Mesenchymal stem cell (in vitro differentiated cells and primary cell): ENCODE results near the gene C1QTNF9.
"Not testable (repeated sequence)": the region's sequence is repeated elsewhere in the genome, so short reads cannot be mapped to it uniquely, and the experiment has no call there.

Experiments
- DNase-seq: peaks from one replicate; pipeline ENCODE4 v3.0.0-alpha.2; 2013
- H2AFZ ChIP-seq: one replicate; pipeline ENCODE4 v1.6.1; 2013; ENCODE audit warnings: low read depth, mild to moderate bottlenecking, control low read depth, inconsistent platforms, low read length, moderate library complexity
- H2AK5ac ChIP-seq: 2 replicates; pipeline ENCODE4 v1.6.1; 2013; ENCODE audit warnings: low read length, moderate library complexity, mild to moderate bottlenecking, inconsistent platforms; ENCODE audit not compliant: severe bottlenecking
- H2BK120ac ChIP-seq: one replicate; pipeline ENCODE4 v1.6.1; 2013; ENCODE audit warnings: low read depth, mild to moderate bottlenecking, inconsistent platforms, low read length, moderate library complexity
- H2BK12ac ChIP-seq, 2 experiments: one replicate each; pipeline ENCODE4 v1.6.1; 2013; ENCODE audit warnings: inconsistent platforms in 2 of 2, low read length in 2 of 2, mild to moderate bottlenecking in 2 of 2, moderate library complexity in 2 of 2, control low read depth in 1 of 2
- H2BK15ac ChIP-seq: one replicate; pipeline ENCODE4 v1.6.1; 2013; ENCODE audit warnings: mild to moderate bottlenecking, low read depth, inconsistent platforms; ENCODE audit not compliant: poor library complexity, severe bottlenecking
- H2BK5ac ChIP-seq: 2 replicates; pipeline ENCODE4 v1.6.1; 2013; ENCODE audit warnings: low read depth, mild to moderate bottlenecking, low read length, control low read depth, inconsistent platforms; ENCODE audit not compliant: poor library complexity, severe bottlenecking
- H3K14ac ChIP-seq, 2 experiments: one replicate each; pipeline ENCODE4 v1.6.1; 2013; ENCODE audit warnings: inconsistent platforms in 2 of 2, low read length in 2 of 2, control low read depth in 1 of 2, mild to moderate bottlenecking in 1 of 2, moderate library complexity in 1 of 2
- H3K18ac ChIP-seq, 2 experiments: one replicate each; pipeline ENCODE4 v1.6.1; 2013; ENCODE audit warnings: inconsistent platforms in 2 of 2, low read length in 2 of 2, control low read depth in 1 of 2, low read depth in 1 of 2, mild to moderate bottlenecking in 1 of 2
- H3K23ac ChIP-seq, 2 experiments: one replicate each; pipeline ENCODE4 v1.6.1; 2013; ENCODE audit warnings: inconsistent platforms in 2 of 2, low read length in 2 of 2, mild to moderate bottlenecking in 2 of 2, moderate library complexity in 2 of 2, control low read depth in 1 of 2
- H3K27ac ChIP-seq: 2 replicates; pipeline ENCODE4 v1.5.1; 2013; ENCODE audit warnings: mild to moderate bottlenecking, moderate library complexity, low read length, control low read depth, inconsistent platforms; ENCODE audit not compliant: poor library complexity, severe bottlenecking
- H3K27me3 ChIP-seq, 2 experiments: 2 replicates each; pipeline versions ENCODE4 v1.6.1 to v1.7.0; 2013; ENCODE audit warnings: low read length in 2 of 2, mild to moderate bottlenecking in 2 of 2, moderate library complexity in 2 of 2, control low read depth in 1 of 2, inconsistent platforms in 1 of 2; ENCODE audit not compliant: control insufficient read depth in 1 of 2, insufficient read depth in 1 of 2
- H3K36me3 ChIP-seq, 2 experiments: 2 replicates each; pipeline versions ENCODE4 v1.6.1 to v1.7.0; 2013; ENCODE audit warnings: low read length in 2 of 2, control low read depth in 1 of 2, inconsistent platforms in 1 of 2, low read depth in 1 of 2, mild to moderate bottlenecking in 1 of 2; ENCODE audit not compliant: insufficient read depth in 2 of 2, control insufficient read depth in 1 of 2
- H3K4ac ChIP-seq, 2 experiments: one replicate each; pipeline ENCODE4 v1.6.1; 2013; ENCODE audit warnings: inconsistent platforms in 2 of 2, low read length in 2 of 2, mild to moderate bottlenecking in 2 of 2, moderate library complexity in 2 of 2, control low read depth in 1 of 2, low read depth in 1 of 2
- H3K4me1 ChIP-seq: 2 replicates; pipeline ENCODE4 v1.6.1; 2013; ENCODE audit warnings: low read depth, low read length, control low read depth; ENCODE audit not compliant: control insufficient read depth, insufficient read depth
- H3K4me2 ChIP-seq: 2 replicates; pipeline ENCODE4 v1.6.1; 2013; ENCODE audit warnings: low read length, mild to moderate bottlenecking, inconsistent platforms; ENCODE audit not compliant: poor library complexity, severe bottlenecking
- H3K4me3 ChIP-seq, 2 experiments: 2 replicates each; pipeline versions ENCODE4 v1.5.1 to v1.7.0; 2013; ENCODE audit warnings: low read length in 2 of 2, mild to moderate bottlenecking in 2 of 2, control low read depth in 1 of 2, low read depth in 1 of 2; ENCODE audit not compliant: insufficient read depth in 1 of 2
- H3K79me1 ChIP-seq: replicated peaks from 2 replicates; pipeline ENCODE4 v1.6.1; 2013; ENCODE audit warnings: mild to moderate bottlenecking, control low read depth, low read length, inconsistent platforms; ENCODE audit not compliant: poor library complexity, severe bottlenecking
- H3K9ac ChIP-seq: 2 replicates; pipeline ENCODE4 v1.7.0; 2013; ENCODE audit warnings: mild to moderate bottlenecking, low read length, moderate library complexity
- H3K9me3 ChIP-seq: 2 replicates; pipeline ENCODE4 v1.7.0; 2013; ENCODE audit warnings: mild to moderate bottlenecking, low read length; ENCODE audit not compliant: control insufficient read depth
- H4K8ac ChIP-seq: one replicate; pipeline ENCODE4 v1.6.1; 2013; ENCODE audit warnings: inconsistent platforms, mild to moderate bottlenecking, low read length, moderate library complexity
- H4K91ac ChIP-seq: one replicate; pipeline ENCODE4 v1.6.1; 2013; ENCODE audit warnings: mild to moderate bottlenecking, low read length, inconsistent platforms
- WGBS: methylation state at CpG from one replicate; pipeline ENCODE4 v1.1.7; 2013; ENCODE audit warnings: mixed read lengths; 5-methylcytosine and 5-hydroxymethylcytosine counted together

C1QTNF9 gene

DNA sequence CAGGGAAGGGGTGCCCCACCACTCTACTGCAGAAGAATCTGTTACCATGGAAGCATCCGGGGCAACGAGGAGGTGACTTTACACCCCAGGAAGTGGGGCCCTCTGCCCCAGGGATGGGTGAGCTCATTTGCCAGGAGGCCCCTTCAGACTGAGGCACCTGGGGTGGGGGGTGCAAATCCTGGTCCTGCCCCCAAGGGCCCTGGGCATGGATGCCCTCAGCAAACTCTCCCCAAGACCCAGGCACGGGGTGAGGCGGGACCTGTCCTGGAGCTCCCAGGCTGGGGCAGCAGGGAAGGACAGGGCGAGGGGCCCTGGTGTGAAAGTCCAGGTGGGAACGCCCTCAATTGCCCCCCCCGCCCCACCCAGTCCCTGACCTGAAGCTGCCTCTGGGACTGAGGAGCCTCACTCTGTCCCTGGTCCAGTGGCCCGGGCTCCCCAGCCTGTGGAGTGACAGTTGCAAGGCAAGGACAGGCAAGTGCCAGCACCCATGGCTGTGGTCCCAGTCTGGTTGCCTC lies 52.5 kb downstream of the C1QTNF9 start:
- Histone ChIP-seq H3K4ac (no peak overlapping the region), H3K14ac (no peak overlapping the region), H4K91ac (no peak overlapping the region), H2AFZ (no peak overlapping the region), H3K27ac (no peak overlapping the region), H3K27me3 (peaks cover 0 to 9% of the 10 kb centered on the region in 2 experiments), H3K18ac (no peak overlapping the region), H3K4me1 (peaks cover 2% of the 10 kb centered on the region), H3K4me3 (no peak overlapping the region), H3K4me2 (no peak overlapping the region), H3K23ac (no peak overlapping the region), H2AK5ac (no peak overlapping the region), H2BK5ac (no peak overlapping the region), H3K9me3 (no peaks in the 10 kb centered on the region), H2BK12ac (no peak overlapping the region), H2BK15ac (no peak overlapping the region), H2BK120ac (no peak overlapping the region), H3K79me1 (no peaks in the 10 kb centered on the region), H3K9ac (no peak overlapping the region), H3K36me3 (no peaks in the 10 kb centered on the region), H4K8ac (no peak overlapping the region)
- DNase-seq: no peak
- 89% methylated on average over 8 of the region's 8 CpGs for WGBS

DNA sequence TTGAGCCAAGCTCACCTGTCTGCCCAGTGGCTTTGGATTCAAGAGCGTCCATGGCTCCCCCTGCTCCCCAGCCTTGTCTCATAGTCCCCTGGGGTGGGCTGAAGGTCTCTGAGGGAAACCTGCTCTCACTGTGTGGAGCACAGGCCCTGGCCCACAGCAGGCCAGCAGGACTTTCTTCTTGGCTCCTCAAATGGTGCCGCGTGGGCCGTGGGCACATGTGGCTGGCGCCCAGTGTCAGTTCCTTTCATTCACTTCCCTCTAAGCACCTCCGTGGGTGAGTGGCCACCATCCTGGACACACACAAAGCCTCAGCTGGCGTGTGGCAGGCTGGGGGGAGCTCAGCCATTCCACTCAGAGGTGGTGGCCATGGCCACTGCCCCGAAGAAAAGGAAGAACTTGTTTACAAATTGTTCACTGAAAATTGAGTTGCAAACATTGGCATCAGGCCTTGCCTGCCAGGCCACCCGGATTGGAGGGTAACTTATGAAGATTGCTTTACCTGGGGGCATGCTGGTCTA lies 53.1 kb downstream of the C1QTNF9 start:
- no peak overlapping the region for H2BK12ac ChIP-seq

DNA sequence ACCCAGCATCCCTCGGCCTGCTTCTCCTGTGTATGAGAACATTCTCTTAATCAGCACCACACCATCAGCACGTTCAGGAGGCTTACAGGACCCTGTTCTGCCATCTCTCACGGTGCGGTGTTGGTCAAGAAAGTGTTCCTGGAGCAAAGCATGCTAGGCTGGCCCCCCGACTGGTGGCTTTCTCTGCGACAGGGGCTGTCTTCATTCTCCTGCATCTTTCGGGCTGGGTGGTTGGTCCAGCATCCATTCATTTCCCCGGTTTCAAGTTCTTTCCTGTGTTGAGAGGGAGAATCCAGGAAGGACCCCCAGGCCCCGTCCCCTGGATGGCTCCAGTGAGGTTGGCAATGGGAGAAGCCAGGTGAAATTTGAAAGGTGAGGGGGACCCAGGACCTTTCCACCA lies 55.8 kb downstream of the C1QTNF9 start:
- Histone ChIP-seq H2BK120ac (no peak overlapping the region), H3K14ac (no peak overlapping the region), H3K27ac (no peak overlapping the region), H3K4me2 (no peak overlapping the region), H3K79me1 (no peaks in the 10 kb centered on the region), H3K9ac (no peak overlapping the region), H3K18ac (no peak overlapping the region), H3K4me1 (peaks cover 2% of the 10 kb centered on the region), H3K23ac (no peak overlapping the region), H3K4me3 (no peak overlapping the region), H3K9me3 (no peaks in the 10 kb centered on the region), H2AFZ (no peak overlapping the region), H4K91ac (no peak overlapping the region), H2AK5ac (no peak overlapping the region), H4K8ac (no peak overlapping the region), H2BK5ac (no peak overlapping the region), H2BK15ac (no peak overlapping the region), H3K4ac (no peak overlapping the region), H2BK12ac (no peak overlapping the region), H3K27me3 (peaks cover 0 to 16% of the 10 kb centered on the region in 2 experiments), H3K36me3 (no peaks in the 10 kb centered on the region)
- WGBS: 83% methylated on average over 9 of the region's 9 CpGs
- DNase-seq: no peak

More for the DNA sequence above, 53.1 kb downstream of the C1QTNF9 start:
- no peak overlapping the region for H3K9ac ChIP-seq
- no peaks in the 10 kb centered on the region for H3K9me3 ChIP-seq
- no peaks in the 10 kb centered on the region for H3K79me1 ChIP-seq
- no peak overlapping the region for H3K14ac ChIP-seq
- peaks cover 2% of the 10 kb centered on the region for H3K4me1 ChIP-seq
- H3K27ac ChIP-seq: no peak overlapping the region
- no peak overlapping the region for H3K4me3 ChIP-seq
- H3K18ac ChIP-seq: no peak overlapping the region
- H3K36me3 ChIP-seq: no peaks in the 10 kb centered on the region
- H3K23ac ChIP-seq: no peak overlapping the region
- 84% methylated on average over 9 of the region's 9 CpGs for WGBS
- H4K91ac ChIP-seq: no peak overlapping the region
- no peak overlapping the region for H2BK15ac ChIP-seq
- no peak overlapping the region for H2AK5ac ChIP-seq
- no peak overlapping the region for H2BK120ac ChIP-seq
- H4K8ac ChIP-seq: no peak overlapping the region
- no peak for DNase-seq
- no peak overlapping the region for H2AFZ ChIP-seq
- H3K4ac ChIP-seq: no peak overlapping the region
- peaks cover 0 to 11% of the 10 kb centered on the region in 2 experiments for H3K27me3 ChIP-seq
- H2BK5ac ChIP-seq: no peak overlapping the region
- no peak overlapping the region for H3K4me2 ChIP-seq

DNA sequence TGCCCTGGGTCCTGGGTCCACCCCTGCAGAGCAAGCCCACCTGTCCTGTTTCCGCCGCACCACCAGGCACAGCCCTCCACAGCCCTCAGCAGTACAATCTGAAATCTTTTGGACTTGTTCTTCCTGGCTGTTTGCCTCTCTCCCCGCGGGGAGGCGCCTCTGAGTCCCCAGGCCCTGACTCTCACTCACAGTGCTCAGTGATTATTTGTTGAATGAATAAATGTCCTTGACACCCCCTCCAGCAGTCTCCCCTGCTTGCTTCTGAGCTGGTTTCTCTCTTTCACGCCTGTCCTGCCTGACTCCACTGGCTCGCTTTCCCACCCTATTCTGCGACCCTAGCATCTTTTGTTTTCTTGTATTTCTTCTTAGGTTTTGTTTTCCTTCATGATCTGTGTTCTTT lies 56.9 kb downstream of the C1QTNF9 start:
- H3K9ac ChIP-seq, H2BK15ac ChIP-seq, H3K4me1 ChIP-seq, H3K79me1 ChIP-seq, H3K4me3 ChIP-seq, H3K36me3 ChIP-seq, H3K14ac ChIP-seq, DNase-seq, H4K91ac ChIP-seq, H2BK5ac ChIP-seq, H3K27ac ChIP-seq, H2BK12ac ChIP-seq, H3K9me3 ChIP-seq, H2BK120ac ChIP-seq, H4K8ac ChIP-seq, H2AFZ ChIP-seq, H3K4me2 ChIP-seq, H3K4ac ChIP-seq, H3K23ac ChIP-seq, H3K18ac ChIP-seq, H2AK5ac ChIP-seq: not testable (repeated sequence)
- WGBS: 33% methylated on average over 1 of the region's 8 CpGs
- peaks cover 0 to 22% of the 10 kb centered on the region in 2 experiments for H3K27me3 ChIP-seq
